Karpas-422 (cell line): ENCODE measurements around the gene CX3CR1. TPM values are rescaled to one million over a fixed set of nuclear protein-coding genes. Genes with fewer than 3 reads are reported as not detected.

Experiments
- DNase-seq: peaks from one replicate; pipeline ENCODE4 v3.0.0-alpha.2; 2015
- H2AFZ ChIP-seq: fragments of 200-600 bp; sonication (generic); 2 replicates; pipeline ENCODE4 v1.6.1; 2014; ENCODE audit warnings: antibody characterized with exemption, low read length, mixed read lengths
- H3K27ac ChIP-seq: fragments of 200-600 bp; sonication (generic); 2 replicates; pipeline ENCODE4 v1.5.1; 2014; ENCODE audit warnings: mild to moderate bottlenecking, low read length, moderate library complexity
- H3K27me3 ChIP-seq: fragments of 200-600 bp; sonication (generic); 2 replicates; pipeline ENCODE4 v1.6.1; 2014; ENCODE audit warnings: low read length, mixed read lengths
- H3K36me3 ChIP-seq: fragments of 200-600 bp; sonication (generic); 2 replicates; pipeline ENCODE4 v1.6.1; 2014; ENCODE audit warnings: low read length, mixed read lengths; ENCODE audit not compliant: insufficient read depth
- H3K4me1 ChIP-seq: fragments of 200-600 bp; sonication (generic); 2 replicates; pipeline ENCODE4 v1.6.1; 2014; ENCODE audit warnings: mild to moderate bottlenecking, low read length, mixed read lengths
- H3K4me2 ChIP-seq: fragments of 200-600 bp; sonication (generic); 2 replicates; pipeline ENCODE4 v1.6.1; 2014; ENCODE audit warnings: low read length, low read depth, mild to moderate bottlenecking; ENCODE audit not compliant: poor library complexity, severe bottlenecking
- H3K4me3 ChIP-seq: fragments of 200-600 bp; sonication (generic); 2 replicates; pipeline ENCODE4 v1.5.1; 2014; ENCODE audit warnings: mild to moderate bottlenecking, antibody characterized with exemption, low read length, mixed read lengths
- H3K79me2 ChIP-seq: fragments of 200-600 bp; sonication (generic); 2 replicates; pipeline ENCODE4 v1.6.1; 2014; ENCODE audit warnings: mild to moderate bottlenecking, low read length, mixed read lengths
- H3K9ac ChIP-seq: fragments of 200-600 bp; sonication (generic); 2 replicates; pipeline ENCODE4 v1.6.0; 2014; ENCODE audit warnings: low read length
- H3K9me2 ChIP-seq: fragments of 200-600 bp; sonication (generic), shearing (Covaris generic); replicated peaks from 2 replicates; pipeline ENCODE4 v1.6.0; 2014; ENCODE audit warnings: mild to moderate bottlenecking, low read length, moderate library complexity; ENCODE audit not compliant: insufficient read depth
- H3K9me3 ChIP-seq: fragments of 300-700, 200-600 bp; sonication (generic); 2 replicates; pipeline ENCODE4 v1.6.1; 2014; ENCODE audit warnings: low read length, mixed read lengths
- H4K20me1 ChIP-seq: fragments of 200-600 bp; sonication (generic); 2 replicates; pipeline ENCODE4 v1.6.1; 2014; ENCODE audit warnings: mild to moderate bottlenecking, antibody characterized with exemption, low read length, low read depth; ENCODE audit not compliant: insufficient read depth
- total RNA-seq: library from RNA; depleted of rRNA; stranded (reverse); fragments of >200 nt; shearing (Covaris generic); gene quantifications from 2 replicates; pipeline ENCODE4 v1.2.3, GENCODE V29; 2014; ENCODE audit warnings: low replicate concordance; rRNA removed

The CX3CR1 gene
- total RNA-seq, 1 experiment from 2014 or later, result 0.48 TPM

DNA sequence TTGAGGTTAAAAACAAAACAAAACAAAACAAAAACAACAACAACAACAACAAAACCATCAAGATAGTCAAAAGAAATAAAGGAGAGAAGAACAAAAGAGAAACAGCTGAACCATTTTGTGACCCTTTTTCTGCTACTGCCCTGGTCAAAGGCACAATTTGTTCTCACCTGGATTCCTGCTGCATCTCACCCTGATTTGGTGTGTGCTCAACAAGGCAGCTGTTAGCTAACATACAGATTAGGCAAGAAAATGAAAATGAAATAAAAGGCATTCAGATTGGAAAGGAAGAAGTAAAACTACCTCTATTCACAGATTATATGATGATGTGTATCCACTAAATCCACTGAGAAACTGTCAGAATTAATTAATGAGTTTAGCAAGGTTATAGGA, 58.7 kb downstream of the CX3CR1 start:
- H3K4me3 ChIP-seq, result no peak overlapping the region
- H3K9me3 ChIP-seq, result no peaks in the 10 kb centered on the region
- peaks cover 4% of the 10 kb centered on the region for H3K4me1 ChIP-seq
- H3K36me3 ChIP-seq, result no peaks in the 10 kb centered on the region
- no peaks in the 10 kb centered on the region for H4K20me1 ChIP-seq
- H3K4me2 ChIP-seq, result no peak overlapping the region
- no peaks in the 10 kb centered on the region for H3K27me3 ChIP-seq
- H2AFZ ChIP-seq, result no peak overlapping the region
- no peak overlapping the region for H3K9ac ChIP-seq
- no peaks in the 10 kb centered on the region for H3K79me2 ChIP-seq
- H3K9me2 ChIP-seq, result no peaks in the 10 kb centered on the region
- DNase-seq, result no peak
- no peak overlapping the region for H3K27ac ChIP-seq

DNA sequence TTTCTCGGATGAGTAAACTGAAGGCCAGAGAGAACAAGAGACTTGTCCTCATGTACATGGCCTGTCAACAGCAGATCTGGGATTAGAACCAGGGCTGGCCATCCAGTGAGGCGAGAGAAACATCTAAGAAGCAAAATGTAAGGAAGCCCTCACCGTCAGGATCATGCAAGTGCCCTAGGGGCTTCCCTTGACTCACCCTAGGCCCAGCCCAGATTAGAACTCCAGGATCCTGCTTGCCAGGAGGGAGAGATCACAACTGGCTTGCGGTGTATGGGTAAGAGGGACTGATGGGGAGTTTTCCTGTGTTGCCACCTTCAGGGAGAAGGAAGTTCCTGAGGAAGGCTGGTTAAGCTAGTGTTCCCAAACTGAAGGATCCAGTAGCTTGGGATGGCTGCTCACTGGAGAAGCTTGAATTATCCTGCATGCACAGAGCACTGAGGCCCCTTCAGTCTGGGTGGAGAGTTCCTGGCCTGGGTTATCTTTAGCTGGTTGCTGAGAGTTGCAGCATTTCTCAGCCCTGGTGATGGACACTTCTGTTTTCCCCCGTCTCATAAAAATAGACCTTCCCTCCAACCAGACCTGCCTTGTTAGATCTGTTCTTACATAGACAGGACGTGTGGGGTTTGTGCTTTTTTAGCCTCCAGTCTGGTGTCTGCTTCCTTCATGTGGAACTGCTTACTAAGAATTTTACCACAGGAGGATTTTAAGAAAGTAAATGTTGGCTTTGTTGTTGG, 59.3 kb downstream of the CX3CR1 start:
- H3K27me3 ChIP-seq, result no peaks in the 10 kb centered on the region
- H3K9me3 ChIP-seq, result no peaks in the 10 kb centered on the region
- no peaks in the 10 kb centered on the region for H3K9me2 ChIP-seq
- H3K27ac ChIP-seq, result no peak overlapping the region
- H3K4me2 ChIP-seq, result no peak overlapping the region
- H3K79me2 ChIP-seq, result no peaks in the 10 kb centered on the region
- peaks cover 7% of the 10 kb centered on the region for H3K4me1 ChIP-seq
- no peak overlapping the region for H2AFZ ChIP-seq
- no peaks in the 10 kb centered on the region for H4K20me1 ChIP-seq
- DNase-seq, result no peak
- no peak overlapping the region for H3K4me3 ChIP-seq
- no peaks in the 10 kb centered on the region for H3K36me3 ChIP-seq
- H3K9ac ChIP-seq, result no peak overlapping the region

DNA sequence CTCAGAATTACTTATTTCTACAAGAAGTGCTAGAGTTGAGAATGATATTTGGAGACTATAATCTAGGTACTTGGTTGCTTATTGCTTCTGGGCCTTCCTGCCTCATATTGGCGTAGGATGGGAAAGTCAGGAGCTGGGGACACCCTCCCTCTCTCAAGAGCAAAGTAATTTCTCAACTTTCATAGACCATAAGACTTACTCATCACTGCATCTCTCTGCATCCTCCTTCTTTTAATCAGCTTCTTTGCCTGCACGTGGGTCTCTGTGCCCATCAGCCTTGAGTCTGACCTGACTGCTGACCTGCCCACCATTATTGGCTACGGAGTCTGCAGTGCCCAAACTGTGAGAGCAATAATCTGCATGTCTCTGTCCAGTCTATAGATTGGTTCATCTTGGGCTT, 60.1 kb downstream of the CX3CR1 start:
- Histone ChIP-seq H3K4me1 (peaks cover 7% of the 10 kb centered on the region), H3K79me2 (no peaks in the 10 kb centered on the region), H3K27me3 (no peaks in the 10 kb centered on the region), H3K27ac (no peak overlapping the region), H3K9ac (no peak overlapping the region), H2AFZ (no peak overlapping the region), H3K4me2 (no peak overlapping the region), H3K4me3 (no peak overlapping the region), H3K9me3 (no peaks in the 10 kb centered on the region), H4K20me1 (no peaks in the 10 kb centered on the region), H3K36me3 (no peaks in the 10 kb centered on the region), H3K9me2 (no peaks in the 10 kb centered on the region)
- DNase-seq, result no peak

DNA sequence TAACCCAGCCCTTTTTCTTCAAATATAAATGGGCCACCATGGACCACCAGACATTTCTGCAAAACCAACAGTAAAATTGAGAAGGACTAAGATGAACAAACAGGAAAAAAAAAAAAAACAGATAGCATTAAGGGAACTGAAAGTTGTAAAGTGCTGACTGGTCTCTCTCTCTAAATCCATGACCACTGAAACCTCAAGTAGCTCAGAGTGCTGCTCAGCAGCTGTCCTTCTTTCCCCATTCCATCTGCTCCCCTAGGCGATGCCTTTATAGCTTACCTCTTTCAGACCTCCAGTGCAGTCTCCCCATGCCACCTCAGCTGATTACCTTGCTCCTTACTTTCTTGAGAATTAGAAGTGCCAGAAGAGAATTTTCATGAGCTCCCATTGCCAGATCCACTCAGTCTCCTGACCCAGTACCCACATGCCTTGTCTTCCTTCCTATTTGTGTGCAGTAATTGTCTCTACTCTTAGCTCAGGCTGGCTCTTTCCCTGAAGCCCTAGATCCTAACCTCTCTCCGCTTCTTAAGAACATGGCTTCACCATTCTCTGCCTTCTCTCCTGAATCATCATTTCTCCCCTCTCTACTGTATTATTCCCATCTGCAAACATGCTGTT, 63.6 kb downstream of the CX3CR1 start:
- Histone ChIP-seq H3K79me2 (no peaks in the 10 kb centered on the region), H3K9me3 (no peaks in the 10 kb centered on the region), H3K9me2 (no peaks in the 10 kb centered on the region), H3K9ac (no peak overlapping the region), H3K4me1 (peaks cover 7% of the 10 kb centered on the region), H2AFZ (no peak overlapping the region), H3K4me3 (no peak overlapping the region), H3K4me2 (no peak overlapping the region), H3K27me3 (no peaks in the 10 kb centered on the region), H3K36me3 (no peaks in the 10 kb centered on the region), H3K27ac (no peak overlapping the region), H4K20me1 (no peaks in the 10 kb centered on the region)
- peak; percentile 53 for DNase-seq

GRCh38 chr3:39213613-39214012, 66.2 kb downstream of the CX3CR1 start:
- Histone ChIP-seq H3K79me2 (no peaks in the 10 kb centered on the region), H3K4me2 (no peak overlapping the region), H3K36me3 (no peaks in the 10 kb centered on the region), H3K9me2 (no peaks in the 10 kb centered on the region), H3K4me1 (peaks cover 18% of the 10 kb centered on the region), H3K4me3 (no peak overlapping the region), H3K9me3 (no peaks in the 10 kb centered on the region), H3K27me3 (no peaks in the 10 kb centered on the region), H3K27ac (no peak overlapping the region), H3K9ac (no peak overlapping the region), H2AFZ (no peak overlapping the region), H4K20me1 (no peaks in the 10 kb centered on the region)
- DNase-seq, result no peak

Other genes starting within 250 kb of the CX3CR1 start
- 0.07 TPM in 1 of 2 replicates, not detected in the other for gene SCN11A, start 228.1 kb downstream of the CX3CR1 start, total RNA-seq
- gene WDR48, start 228.0 kb downstream of the CX3CR1 start, total RNA-seq, result 23.7 and 27.7 TPM in 2 replicates
- 38.5 and 51.8 TPM in 2 replicates for gene GORASP1, start 172.4 kb downstream of the CX3CR1 start, total RNA-seq
- 8.7 and 9.5 TPM in 2 replicates for gene TTC21A, start 172.4 kb downstream of the CX3CR1 start, total RNA-seq
- gene CSRNP1, start 126.4 kb downstream of the CX3CR1 start, total RNA-seq, result 10.3 and 11.1 TPM in 2 replicates
- not detected in 2 replicates for gene XIRP1, start 87.4 kb downstream of the CX3CR1 start, total RNA-seq
- gene CCR8, start 49.7 kb upstream of the CX3CR1 start, total RNA-seq, result not detected in 2 replicates
- 38.5 and 54.6 TPM in 2 replicates for gene SLC25A38, start 103.3 kb upstream of the CX3CR1 start, total RNA-seq
- 2,449 and 2,497 TPM in 2 replicates for gene RPSA, start 126.7 kb upstream of the CX3CR1 start, total RNA-seq
- gene MOBP, start 187.6 kb upstream of the CX3CR1 start, total RNA-seq, result not detected in 2 replicates